ENCODE data around the gene TMEM120A.
"Not testable (repeated sequence)": the region's sequence is repeated elsewhere in the genome, so short reads cannot be mapped to it uniquely, and the experiment has no call there.

DNA sequence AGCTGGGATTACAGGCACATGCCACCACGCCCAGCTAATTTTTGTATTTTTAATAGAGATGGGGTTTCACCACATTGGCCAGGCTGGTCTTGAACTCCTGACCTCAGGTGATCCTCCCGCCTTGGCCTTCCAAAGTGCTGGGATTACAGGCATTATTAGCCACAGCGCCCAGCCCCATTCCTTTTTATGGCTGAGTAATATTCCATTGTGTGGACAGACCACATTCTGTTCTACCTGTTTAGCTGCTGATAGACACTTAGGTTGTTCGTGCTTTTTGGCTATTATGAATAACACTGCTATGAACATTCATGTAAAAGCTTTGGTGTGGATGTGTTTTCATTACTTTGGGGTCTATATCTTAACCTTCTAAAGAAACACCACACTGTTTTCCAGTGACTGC lies 24.1 kb upstream of the TMEM120A start:
- TF ChIP-seq, protein P1, sequence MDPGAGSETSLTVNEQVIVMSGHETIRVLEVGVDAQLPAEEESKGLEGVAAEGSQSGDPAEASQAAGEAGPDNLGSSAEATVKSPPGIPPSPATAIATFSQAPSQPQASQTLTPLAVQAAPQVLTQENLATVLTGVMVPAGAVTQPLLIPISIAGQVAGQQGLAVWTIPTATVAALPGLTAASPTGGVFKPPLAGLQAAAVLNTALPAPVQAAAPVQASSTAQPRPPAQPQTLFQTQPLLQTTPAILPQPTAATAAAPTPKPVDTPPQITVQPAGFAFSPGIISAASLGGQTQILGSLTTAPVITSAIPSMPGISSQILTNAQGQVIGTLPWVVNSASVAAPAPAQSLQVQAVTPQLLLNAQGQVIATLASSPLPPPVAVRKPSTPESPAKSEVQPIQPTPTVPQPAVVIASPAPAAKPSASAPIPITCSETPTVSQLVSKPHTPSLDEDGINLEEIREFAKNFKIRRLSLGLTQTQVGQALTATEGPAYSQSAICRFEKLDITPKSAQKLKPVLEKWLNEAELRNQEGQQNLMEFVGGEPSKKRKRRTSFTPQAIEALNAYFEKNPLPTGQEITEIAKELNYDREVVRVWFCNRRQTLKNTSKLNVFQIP (CRISPR knock-in tag; IDR thresholded peaks at IDR 0.05; ENCODE audit: borderline replicate concordance, low read depth), result not testable (repeated sequence)
- TF ChIP-seq ZFP30 (CRISPR knock-in tag; IDR thresholded peaks at IDR 0.05), result not testable (repeated sequence)

All from SK-N-SH treated with all-trans-retinoic acid at 6 μM for 48 hours (cell line).